Vagina (tissue), 2 donors: Measurements from ENCODE around the gene SPINK8. TPM values are rescaled to one million over a fixed set of nuclear protein-coding genes. Genes with fewer than 3 reads are reported as not detected.
"Not testable (repeated sequence)": the region's sequence is repeated elsewhere in the genome, so short reads cannot be mapped to it uniquely, and the experiment has no call there.

Experiments
- DNase-seq, 2 donors: peaks; one replicate each; pipeline ENCODE4 v3.0.0-alpha.2; 2017; ENCODE audit errors: extremely low spot score in 2 of 2
- H3K27ac ChIP-seq: fragments of 200-600 bp; sonication (generic); one replicate; pipeline ENCODE4 v1.5.1; 2019
- H3K27me3 ChIP-seq: fragments of 200-600 bp; sonication (generic); one replicate; pipeline ENCODE4 v1.5.1; 2019
- H3K36me3 ChIP-seq, 2 donors: fragments of 200-600 bp; sonication (generic); one replicate each; pipeline ENCODE4 v1.5.1; 2017 to 2019
- H3K4me1 ChIP-seq: fragments of 200-600 bp; sonication (generic); one replicate; pipeline ENCODE4 v1.5.1; 2019
- H3K4me3 ChIP-seq, 2 donors: fragments of 200-600 bp; sonication (generic); 1 replicate in 1 of 2; 2 replicates in 1 of 2; pipeline ENCODE4 v1.5.1; 2016 to 2019
- H3K9me3 ChIP-seq: fragments of 200-600 bp; sonication (generic); one replicate; pipeline ENCODE4 v1.5.1; 2019
- POLR2A ChIP-seq, 2 donors: fragments of 450-650 bp; IDR thresholded peaks; one replicate each; pipeline ENCODE4 v1.6.1; 2017; ENCODE audit warnings: antibody characterized with exemption in 2 of 2, mild to moderate bottlenecking in 2 of 2, moderate library complexity in 2 of 2
- POLR2AphosphoS5 ChIP-seq, 2 donors: sonication (generic); formaldehyde crosslinking; IDR thresholded peaks; one replicate each; pipeline ENCODE4 v1.9.0; 2017; ENCODE audit warnings: antibody characterized with exemption in 2 of 2, mild to moderate bottlenecking in 2 of 2, low read depth in 1 of 2; ENCODE audit not compliant: insufficient read depth in 1 of 2
- intact Hi-C: fragments of 100-400 bp; cut with DNase I; formaldehyde crosslinking; loops from one replicate; pipeline ENCODE4 v1.15.1; 2023
- total RNA-seq: library from RNA; depleted of rRNA; stranded (reverse); fragments of >200 nt; gene quantifications from one replicate; pipeline ENCODE4 v1.2.3, GENCODE V29; 2016
- TF ChIP-seq, protein P1 (sequence below), 3 experiments: fragments of 450-650 bp in 2 of 3; fragments of 200-600 bp in 1 of 3; sonication (generic) in 1 of 3; IDR thresholded peaks; one replicate each; pipeline ENCODE4 v1.5.1; 2017 to 2019; ENCODE audit warnings: antibody characterized with exemption in 3 of 3, mild to moderate bottlenecking in 2 of 3, moderate library complexity in 2 of 3

SPINK8 gene
- total RNA-seq, 1 donor from 2014 or later: not detected

- Histone ChIP-seq H3K9me3 (no peaks in the 10 kb centered on the region), H3K4me3 (no peak overlapping the region), H3K27ac (no peak overlapping the region), H3K36me3 (no peaks in the 10 kb centered on the region), H3K27me3 (no peaks in the 10 kb centered on the region), H3K4me1 (no peaks in the 10 kb centered on the region)
- no peak for TF ChIP-seq POLR2AphosphoS5 (IDR thresholded peaks at IDR 0.05; ENCODE audit: insufficient read depth in 1 of 2, low read depth in 1 of 2)
- no peak for TF ChIP-seq POLR2A (IDR thresholded peaks at IDR 0.05)
- TF ChIP-seq, protein P1, sequence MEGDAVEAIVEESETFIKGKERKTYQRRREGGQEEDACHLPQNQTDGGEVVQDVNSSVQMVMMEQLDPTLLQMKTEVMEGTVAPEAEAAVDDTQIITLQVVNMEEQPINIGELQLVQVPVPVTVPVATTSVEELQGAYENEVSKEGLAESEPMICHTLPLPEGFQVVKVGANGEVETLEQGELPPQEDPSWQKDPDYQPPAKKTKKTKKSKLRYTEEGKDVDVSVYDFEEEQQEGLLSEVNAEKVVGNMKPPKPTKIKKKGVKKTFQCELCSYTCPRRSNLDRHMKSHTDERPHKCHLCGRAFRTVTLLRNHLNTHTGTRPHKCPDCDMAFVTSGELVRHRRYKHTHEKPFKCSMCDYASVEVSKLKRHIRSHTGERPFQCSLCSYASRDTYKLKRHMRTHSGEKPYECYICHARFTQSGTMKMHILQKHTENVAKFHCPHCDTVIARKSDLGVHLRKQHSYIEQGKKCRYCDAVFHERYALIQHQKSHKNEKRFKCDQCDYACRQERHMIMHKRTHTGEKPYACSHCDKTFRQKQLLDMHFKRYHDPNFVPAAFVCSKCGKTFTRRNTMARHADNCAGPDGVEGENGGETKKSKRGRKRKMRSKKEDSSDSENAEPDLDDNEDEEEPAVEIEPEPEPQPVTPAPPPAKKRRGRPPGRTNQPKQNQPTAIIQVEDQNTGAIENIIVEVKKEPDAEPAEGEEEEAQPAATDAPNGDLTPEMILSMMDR (IDR thresholded peaks at IDR 0.05): no peak
- intact Hi-C loops: no loop called here
- DNase-seq: no peak
These were observed 10.0 kb upstream of the SPINK8 start for GRCh38 chr3:48343432-48343831.

DNA sequence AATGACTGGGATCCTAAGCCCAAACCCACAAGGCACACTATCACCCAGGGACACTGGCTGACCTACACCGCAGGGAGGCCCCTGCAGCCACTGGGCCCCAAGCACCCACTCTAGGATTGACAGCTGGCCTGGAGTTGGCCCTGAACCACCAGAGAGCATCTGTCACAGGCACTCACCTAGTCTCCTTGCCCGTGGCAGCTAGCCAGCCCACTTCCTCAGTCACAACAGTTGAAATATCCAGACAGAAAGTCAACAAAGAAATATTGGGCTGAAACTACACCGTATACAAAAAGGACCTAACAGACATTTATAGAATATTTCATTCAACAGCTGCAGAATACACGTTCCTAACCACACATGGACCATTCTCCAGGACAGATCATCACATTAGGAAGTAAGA lies 5.2 kb upstream of the SPINK8 start:
- Histone ChIP-seq H3K4me1 (no peaks in the 10 kb centered on the region), H3K9me3 (no peaks in the 10 kb centered on the region), H3K27ac (no peak overlapping the region), H3K27me3 (no peaks in the 10 kb centered on the region), H3K4me3 (no peak overlapping the region), H3K36me3 (no peaks in the 10 kb centered on the region)
- intact Hi-C loops: no loop called here
- TF ChIP-seq POLR2A (IDR thresholded peaks at IDR 0.05) (no peak), POLR2AphosphoS5 (IDR thresholded peaks at IDR 0.05; ENCODE audit: insufficient read depth in 1 of 2, low read depth in 1 of 2) (no peak)
- TF ChIP-seq, protein P1 (IDR thresholded peaks at IDR 0.05): no peak
- no peak for DNase-seq

DNA sequence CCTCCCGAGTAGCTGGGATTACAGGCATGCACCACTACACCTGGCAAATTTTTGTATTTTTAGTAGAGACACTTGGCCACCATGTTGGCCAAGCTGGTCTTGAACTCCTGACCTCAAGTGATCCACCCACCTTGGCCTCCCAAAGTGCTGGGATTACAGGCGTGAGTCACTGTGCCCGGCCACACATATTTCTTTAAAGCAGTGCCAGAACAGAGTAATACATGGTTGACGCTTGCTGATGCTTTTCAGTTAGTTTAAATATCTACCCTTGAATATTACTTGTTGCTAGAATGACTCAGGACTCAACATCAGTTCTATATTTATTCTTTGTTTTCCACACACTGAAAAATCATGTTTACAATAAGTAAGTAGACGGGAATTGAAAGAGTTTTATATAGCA lies 4.1 kb upstream of the SPINK8 start:
- DNase-seq, H3K27me3 ChIP-seq, H3K27ac ChIP-seq, H3K4me1 ChIP-seq, intact Hi-C loops, H3K36me3 ChIP-seq, H3K4me3 ChIP-seq, H3K9me3 ChIP-seq: not testable (repeated sequence)

DNA sequence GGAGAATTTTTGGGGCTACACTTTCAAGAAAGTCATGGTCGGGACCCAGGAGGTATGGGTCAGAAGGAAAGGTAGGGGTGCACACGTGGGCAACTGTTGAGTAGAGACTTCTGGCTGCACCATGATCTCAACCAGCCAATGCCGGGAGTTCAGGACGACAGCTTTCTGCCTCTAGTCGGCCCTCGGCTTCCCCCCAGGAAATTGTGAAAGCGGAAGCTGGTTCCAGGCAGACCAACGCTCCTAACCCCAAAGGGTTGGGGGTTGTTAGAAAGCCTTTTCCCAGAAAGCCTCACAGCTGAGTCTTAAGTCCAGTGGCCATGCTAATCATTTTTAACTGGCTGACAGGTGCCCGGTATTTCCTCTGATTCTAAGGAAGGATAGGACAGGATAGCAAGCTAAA lies 1.8 kb upstream of the SPINK8 start:
- H3K27me3 ChIP-seq, H3K4me1 ChIP-seq, H3K27ac ChIP-seq, H3K9me3 ChIP-seq, H3K36me3 ChIP-seq, DNase-seq, intact Hi-C loops, H3K4me3 ChIP-seq: not testable (repeated sequence)

DNA sequence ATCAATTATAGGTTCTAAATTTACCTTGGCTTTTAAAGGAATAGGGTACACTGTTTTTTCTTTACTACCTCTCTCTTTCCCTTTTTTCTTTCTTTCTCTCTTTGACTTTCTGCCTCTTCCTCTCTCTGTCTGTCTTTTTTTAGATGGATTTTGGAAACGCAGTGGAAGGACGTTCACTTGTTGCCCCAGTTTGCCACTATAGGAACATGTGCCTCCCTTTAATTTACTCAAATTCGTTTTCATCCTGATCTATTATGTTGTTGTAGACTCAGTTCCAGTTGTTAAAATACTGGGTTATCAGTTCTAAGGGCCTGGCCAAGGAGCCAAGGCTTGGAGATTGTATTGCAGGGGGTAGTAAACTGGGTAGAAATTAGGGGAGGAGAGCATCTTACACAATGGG lies 1.1 kb upstream of the SPINK8 start:
- Histone ChIP-seq H3K36me3 (no peaks in the 10 kb centered on the region), H3K27me3 (no peaks in the 10 kb centered on the region), H3K4me3 (no peak overlapping the region), H3K27ac (no peak overlapping the region), H3K9me3 (no peaks in the 10 kb centered on the region), H3K4me1 (no peaks in the 10 kb centered on the region)
- DNase-seq: no peak
- intact Hi-C loops: no loop called here
- TF ChIP-seq POLR2A (IDR thresholded peaks at IDR 0.05): no peak
- TF ChIP-seq, protein P1 (IDR thresholded peaks at IDR 0.05): no peak
- no peak for TF ChIP-seq POLR2AphosphoS5 (IDR thresholded peaks at IDR 0.05; ENCODE audit: insufficient read depth in 1 of 2, low read depth in 1 of 2)

GRCh38 chr3:48331706-48332435 lies 1.6 kb downstream of the SPINK8 start:
- H3K4me3 ChIP-seq, H3K27ac ChIP-seq, H3K9me3 ChIP-seq, H3K4me1 ChIP-seq, H3K36me3 ChIP-seq, DNase-seq, intact Hi-C loops, H3K27me3 ChIP-seq: not testable (repeated sequence)
